ENCODE measurements around the gene CDH4. TPM values are rescaled to one million over a fixed set of nuclear protein-coding genes. Genes with fewer than 3 reads are reported as not detected.

The CDH4 gene
- total and polyA plus RNA-seq, 2 of the 8 experiments (the other 6 are each of a cell fraction or from before 2014, with no cell fraction given), result 4.3 to 7.9 TPM

DNA sequence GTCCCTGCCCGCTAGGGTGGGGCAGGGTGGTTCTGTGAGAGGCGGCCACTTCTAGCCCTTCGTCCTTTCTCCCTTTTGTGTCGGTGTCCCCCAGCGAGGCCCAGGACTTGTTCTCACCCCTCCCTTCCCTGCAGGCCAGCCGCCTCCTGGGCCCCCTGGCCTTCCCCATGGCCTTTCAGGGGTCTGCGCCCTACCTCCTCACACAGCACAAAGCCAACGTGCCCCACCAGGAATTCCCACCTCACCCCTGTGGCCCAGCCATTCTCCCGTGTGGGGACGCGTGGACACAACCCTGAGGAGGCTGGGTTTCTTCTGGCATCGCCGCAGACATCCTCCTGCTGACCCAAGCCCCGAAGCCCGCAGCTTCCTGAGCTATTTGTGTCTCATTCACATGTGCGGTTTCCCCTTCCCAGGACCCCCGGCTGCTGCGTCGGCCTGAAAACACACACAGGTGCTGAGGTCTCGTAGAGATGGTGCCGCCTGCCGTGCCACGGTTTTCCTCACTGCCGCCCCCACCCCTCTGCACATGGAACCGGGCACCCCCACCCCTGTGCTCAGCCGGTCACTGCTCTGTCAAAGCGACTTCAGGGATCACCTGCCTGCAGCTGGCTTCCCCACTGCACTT lies 375.8 kb downstream of the CDH4 start (continued):
- TF ChIP-seq SAP30 (IDR thresholded peaks at IDR 0.05; ENCODE audit: insufficient read depth, insufficient replicate concordance, low read length), result no peak
- TF ChIP-seq, protein P1, sequence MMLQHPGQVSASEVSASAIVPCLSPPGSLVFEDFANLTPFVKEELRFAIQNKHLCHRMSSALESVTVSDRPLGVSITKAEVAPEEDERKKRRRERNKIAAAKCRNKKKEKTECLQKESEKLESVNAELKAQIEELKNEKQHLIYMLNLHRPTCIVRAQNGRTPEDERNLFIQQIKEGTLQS (IDR thresholded peaks at IDR 0.05; ENCODE audit: insufficient read depth, low read depth, low read length), result no peak

Data from H1 (cell line).